ENCODE data around the gene VEZF1.

VEZF1 gene

DNA sequence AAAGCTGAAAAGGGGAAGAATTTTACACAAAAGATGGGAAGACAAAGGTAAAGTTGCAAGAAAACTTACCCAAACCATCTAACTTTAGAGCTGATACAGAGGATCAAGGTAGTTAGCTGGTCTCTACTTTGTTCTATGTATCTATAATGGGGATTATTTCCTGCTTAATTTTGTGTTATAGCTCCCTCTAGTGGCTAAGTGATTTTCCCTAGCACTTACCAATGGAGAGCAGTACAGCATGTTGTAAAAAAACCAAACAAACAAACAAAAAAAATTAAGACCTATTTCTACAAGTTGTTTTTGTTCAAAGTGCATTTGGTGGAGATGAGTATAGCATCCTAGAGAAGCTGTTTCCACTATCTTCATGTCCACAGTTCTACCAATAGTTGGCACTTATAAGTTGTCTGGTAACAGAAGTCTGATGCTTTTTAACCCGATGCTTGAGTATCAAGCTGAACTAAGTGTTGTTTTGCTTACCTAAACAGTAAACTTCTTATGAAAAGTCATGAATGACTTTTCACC, 11.5 kb upstream of the VEZF1 start:
- in situ Hi-C loops (cut with HindIII; ENCODE audit: low sequenced_read_pairs): loop anchor here (10.0 to 25.0 kb wide), 2 partner anchors 75 to 138 kb away; partner anchors contain the start of gene OR4D1

DNA sequence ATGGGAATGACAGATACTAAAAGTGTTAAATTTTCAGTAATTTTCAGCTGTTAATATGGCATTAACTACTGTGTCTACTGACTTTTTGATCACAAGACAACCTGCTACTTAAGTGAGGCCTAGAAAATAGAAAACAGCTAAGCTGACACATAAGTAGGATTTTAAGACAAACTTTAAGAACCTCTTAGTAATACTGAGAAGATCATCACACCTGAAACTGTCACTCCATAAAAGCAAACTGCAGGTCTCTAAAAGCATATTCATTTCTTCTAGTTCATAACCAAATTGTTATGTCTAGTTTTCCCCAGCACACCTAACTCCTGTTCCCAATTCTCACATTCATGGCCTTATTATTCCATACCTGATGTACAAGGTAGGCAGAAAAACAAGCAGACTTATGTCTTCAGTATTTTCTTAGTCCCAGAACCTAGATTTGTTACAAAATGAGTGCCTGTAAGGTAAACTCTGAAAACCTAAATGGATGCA, 11.0 kb upstream of the VEZF1 start:
- in situ Hi-C loops (cut with HindIII; ENCODE audit: low sequenced_read_pairs): loop anchor here (10.0 to 25.0 kb wide), 2 partner anchors 74 to 138 kb away; partner anchors contain the start of gene OR4D1

DNA sequence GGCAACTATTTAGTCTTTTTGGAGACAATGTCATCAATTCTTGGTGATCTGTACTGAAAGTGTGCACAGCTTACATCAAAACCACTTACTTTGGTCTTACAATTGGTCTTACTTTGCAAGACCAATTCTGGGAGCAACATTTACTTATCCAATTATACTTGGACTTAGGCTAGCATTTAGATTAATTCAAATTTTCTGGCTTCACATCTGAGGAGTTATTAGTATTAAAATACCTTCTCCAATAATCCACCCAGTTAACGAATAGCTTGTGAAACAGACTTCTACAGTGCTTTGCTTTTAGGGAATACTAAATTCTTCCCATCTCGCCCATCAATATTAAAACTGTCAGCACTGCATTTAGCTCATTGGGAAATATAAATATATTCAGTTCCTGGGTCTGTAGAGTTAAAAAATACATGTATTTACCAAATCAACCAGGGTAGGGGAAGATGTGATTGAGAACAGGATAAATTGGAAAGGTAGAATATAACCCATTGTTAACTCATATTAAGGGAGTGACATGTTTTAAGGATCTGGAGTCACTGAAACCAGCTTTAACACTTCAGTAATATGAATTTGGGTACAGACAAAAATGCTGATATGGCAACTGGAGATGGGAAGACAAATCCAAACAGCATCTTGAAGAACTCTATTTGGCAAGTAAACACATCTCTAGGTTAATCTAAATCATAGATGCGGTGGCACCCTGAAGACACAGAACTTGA, 9.2 kb upstream of the VEZF1 start:
- in situ Hi-C loops (cut with HindIII; ENCODE audit: low sequenced_read_pairs): loop anchor here (10.0 to 25.0 kb wide), 2 partner anchors 72 to 140 kb away; partner anchors contain the start of gene OR4D1

DNA sequence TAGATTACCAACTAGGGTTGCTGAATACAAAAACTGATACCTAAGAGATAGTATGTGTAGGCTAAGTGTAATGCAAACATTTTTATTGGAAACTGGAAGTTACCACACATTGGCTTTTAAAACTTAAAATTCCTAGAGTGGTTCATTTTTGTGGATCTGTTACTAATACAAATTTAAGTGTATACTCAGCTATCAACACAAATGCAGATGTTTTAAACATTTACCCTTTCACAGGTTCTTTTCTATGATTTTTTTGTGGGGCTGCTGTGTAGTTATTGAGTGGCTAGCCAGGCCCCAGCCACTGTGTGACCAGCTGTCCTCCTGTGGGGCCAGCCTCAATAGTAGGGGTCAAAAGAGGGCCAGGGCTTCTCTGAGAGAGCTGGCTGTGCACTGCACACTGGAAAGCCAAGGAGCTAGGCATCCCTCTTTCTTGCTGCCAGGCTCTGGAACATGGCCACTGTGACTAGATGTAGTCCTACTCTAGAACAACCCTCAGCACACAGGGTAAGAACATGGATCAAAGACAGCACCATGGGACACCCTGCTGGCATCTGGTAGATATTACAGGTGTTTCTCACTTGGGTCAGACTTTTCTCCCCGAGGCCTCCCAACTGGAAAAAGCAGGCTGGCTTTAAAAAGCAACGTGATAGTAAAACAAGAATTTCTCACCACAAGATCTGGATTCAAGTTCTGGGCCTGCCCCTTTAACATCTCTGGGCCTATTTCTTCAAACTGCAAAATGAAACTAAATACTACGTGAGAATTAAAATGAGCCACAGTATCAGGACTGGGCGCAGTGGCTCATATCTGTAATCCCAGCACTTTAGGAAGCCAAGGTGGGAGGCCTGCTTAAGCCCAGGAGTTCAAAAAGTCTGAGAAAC, 7.3 kb upstream of the VEZF1 start:
- in situ Hi-C loops (cut with HindIII; ENCODE audit: low sequenced_read_pairs): loop anchor here (10.0 to 25.0 kb wide), 2 partner anchors 71 to 142 kb away; partner anchors contain the start of gene OR4D1

DNA sequence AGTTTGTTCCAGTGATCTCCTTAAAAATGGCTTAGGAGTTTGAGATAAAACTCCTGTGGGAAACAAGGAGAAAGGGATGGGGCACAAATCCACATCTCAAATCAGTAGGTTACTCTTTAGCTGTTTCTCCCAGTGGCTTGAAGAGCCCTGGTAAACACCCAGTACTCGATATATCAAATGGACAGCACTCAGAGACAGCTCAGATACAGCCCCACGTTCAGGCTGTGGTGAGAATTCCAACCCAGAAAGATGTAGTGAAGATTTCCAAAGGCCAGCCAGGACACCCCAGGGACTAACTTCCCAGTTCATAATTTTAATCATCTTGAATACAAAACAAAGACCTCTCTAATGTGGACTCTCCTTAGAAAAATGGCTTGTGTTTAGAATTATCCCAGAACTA, 6.4 kb upstream of the VEZF1 start:
- in situ Hi-C loops (cut with HindIII; ENCODE audit: low sequenced_read_pairs): loop anchor here (5.0 to 25.0 kb wide), 3 partner anchors 70 to 143 kb away; partner anchors contain the start of gene OR4D1

DNA sequence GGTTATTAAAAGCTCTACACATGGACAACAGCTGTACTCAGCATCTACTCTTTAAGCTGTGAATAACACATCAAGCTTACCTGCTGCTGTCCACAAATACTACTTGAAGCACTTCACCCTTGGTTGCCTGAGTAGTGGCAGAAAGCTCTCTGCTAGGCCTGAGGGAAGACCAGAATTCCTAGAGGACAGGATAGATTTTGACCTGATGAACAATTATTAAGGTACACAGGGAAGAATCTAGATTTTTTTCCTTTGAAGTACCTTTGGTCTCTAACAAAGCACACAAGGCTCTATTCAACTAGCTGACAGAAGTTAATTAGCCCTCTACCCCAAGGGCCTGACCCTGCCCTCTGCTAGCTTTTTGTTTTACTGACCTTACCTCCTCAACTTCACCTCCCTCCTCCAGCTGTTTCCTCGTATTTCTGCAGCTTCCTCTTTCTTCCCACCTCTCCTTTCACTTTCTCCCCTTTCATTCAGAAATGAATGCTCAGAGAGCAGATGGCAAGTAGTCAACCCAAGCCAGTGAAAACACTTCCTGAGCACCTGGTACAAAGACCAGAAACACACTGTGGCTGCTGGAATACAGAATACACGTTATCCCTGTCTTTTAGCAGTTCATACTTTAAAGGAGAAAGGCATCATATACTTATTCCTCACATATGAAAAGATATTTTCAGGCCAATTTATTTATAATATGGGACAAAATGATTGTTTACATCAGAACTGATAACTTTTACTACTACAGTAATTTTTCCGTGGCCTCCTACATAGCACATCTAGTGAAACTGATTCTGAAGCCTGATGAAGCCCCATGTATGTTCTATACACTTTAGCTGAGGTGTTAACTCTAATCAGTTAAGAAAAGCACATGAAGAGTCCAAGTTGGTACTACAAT, 5.7 kb upstream of the VEZF1 start:
- in situ Hi-C loops (cut with HindIII; ENCODE audit: low sequenced_read_pairs): loop anchor here (5.0 to 25.0 kb wide), 3 partner anchors 69 to 144 kb away; partner anchors contain the start of gene OR4D1

DNA sequence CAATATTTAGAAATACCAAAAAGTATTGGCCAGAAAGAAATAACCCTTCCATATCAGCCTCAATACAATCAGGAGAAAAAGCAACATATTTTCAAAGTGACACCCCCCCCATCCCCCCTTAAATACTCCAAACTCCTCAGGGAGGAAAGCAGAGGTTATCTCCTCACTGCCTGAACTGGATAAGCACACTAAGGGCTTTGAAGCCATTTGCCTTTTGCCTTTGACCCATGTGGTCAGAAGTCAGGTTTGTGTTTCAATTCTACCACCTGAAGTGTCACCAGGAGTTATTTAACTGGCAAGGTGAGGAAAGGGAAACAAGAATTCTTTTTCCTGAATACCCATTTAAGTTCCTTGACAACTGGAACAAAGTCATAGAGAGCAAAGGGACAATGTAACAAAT, 3.5 kb upstream of the VEZF1 start:
- in situ Hi-C loops (cut with HindIII; ENCODE audit: low sequenced_read_pairs): loop anchor here (5.0 to 25.0 kb wide), 3 partner anchors 67 to 146 kb away; partner anchors contain the start of gene OR4D1

DNA sequence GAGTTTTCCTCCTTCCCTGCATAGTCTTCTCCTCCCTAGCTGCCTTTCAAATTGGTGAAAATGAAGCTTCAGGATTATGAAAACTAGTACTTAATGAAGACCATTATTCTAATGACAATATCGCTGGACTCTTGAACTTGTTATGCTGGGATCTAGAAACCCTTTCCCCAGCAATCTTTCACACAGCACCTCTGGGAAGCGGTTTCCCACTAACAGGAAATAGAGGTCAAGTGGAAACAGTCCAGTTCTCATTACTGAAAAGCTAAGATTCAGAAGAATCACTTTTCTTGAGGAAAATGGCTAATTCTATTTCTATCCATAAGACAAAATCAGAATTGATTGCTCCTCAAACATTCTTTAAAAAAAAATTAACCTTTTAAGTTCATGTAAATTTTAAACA, 2.0 kb upstream of the VEZF1 start:
- in situ Hi-C loops (cut with HindIII; ENCODE audit: low sequenced_read_pairs): loop anchor here (5.0 to 25.0 kb wide), 3 partner anchors 65 to 147 kb away; partner anchors contain the start of gene OR4D1

DNA sequence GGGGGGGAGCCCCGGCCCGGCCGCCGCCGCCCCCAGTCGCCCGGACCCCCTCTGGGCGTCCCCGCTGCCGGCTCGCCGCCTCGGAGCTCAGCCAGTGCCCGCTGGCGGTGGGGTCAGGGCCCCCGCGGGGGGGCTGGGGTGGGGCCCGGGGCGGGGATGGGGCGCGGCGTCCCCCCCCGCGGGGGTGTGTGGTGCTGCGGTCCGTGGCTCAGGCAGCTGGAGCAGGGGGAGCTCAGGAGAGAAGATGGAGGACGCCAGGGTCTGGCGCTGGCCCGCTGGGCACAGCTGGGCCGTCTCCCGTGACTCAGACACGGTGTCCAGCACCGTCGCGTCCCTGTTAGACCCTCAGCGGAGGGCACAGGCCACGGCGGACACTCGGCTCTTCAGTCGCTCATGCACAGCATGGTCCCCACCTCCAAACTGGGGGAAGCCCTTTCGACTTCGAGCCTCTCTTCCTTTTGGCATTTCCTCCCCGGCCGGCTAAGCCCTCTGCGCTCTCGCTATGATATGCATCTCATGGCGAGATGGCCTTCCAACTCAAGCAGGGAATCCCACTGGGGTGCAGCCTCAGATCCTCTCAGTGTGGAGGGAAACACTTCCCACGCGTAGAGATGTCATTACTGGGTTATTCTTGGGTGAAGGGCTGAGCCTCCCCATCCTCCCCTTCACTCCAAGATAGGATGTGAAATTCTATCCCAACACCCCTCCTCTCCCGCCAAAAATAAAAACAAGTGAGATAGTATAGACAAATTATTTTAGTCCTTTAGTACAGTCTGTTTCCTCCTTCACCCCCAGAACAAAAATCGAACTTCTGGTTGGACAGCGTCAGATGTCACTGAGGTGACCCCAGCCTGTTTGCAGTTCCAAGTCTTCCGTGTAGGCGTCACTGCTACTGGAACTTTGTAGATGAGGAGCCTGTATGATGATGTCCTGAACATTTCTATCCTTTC, 522 bp upstream of the VEZF1 start:
- in situ Hi-C loops (cut with HindIII; ENCODE audit: low sequenced_read_pairs): loop anchor here (25.0 kb wide), 1 partner anchor 149 kb away; the partner anchor contains the start of gene OR4D1

DNA sequence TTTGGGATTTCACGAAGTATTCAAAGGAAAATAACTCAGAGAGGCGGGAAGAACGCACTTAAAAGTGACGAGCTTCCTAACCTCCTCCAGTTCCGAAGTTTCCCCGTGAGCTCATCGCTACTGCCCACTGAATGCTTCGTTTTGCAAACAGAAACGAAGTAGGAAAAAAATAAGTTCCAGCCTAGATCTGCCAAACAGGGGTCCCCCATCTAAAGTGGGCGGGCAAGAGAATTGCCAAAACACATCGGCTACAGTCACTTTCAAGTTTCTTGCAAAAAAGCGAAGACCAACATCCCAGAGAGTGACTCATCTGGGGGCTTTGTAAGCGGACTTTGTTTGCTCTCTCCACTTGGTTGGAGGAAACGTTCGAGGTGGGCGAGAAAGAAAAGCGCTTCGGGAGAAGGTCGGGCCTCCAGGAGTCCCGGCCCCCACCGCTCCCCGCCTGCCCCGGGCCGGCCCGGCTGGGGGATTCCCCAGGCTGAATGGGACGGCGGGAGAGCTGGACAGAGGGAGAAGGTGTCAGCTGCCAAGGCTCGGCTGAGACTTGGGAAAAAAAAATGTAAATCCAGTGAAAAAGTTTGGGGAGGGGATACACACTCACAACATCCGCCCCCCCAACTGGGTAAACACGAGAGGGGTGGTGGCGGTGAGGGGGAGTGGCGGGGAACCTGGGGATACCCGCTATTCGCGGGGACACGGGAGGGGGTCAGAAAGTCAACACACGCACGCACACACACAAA, 1.0 kb downstream of the VEZF1 start:
- in situ Hi-C loops (cut with HindIII; ENCODE audit: low sequenced_read_pairs): loop anchor here (25.0 kb wide), 1 partner anchor 150 kb away; the partner anchor contains the start of gene OR4D1

DNA sequence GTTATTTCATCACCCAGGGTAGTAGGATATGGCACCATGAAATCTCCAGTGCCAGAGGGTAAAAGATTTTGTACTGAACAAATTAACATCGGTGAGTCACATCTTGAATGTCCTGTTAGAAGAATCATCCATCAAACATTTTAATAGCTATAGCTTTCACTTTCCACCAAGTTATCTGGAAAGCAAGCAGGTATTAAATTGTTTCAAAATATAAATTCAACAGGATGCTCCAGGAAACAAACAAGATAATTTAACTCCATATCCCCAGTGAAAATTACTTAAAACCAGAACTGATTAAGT, 2.4 kb downstream of the VEZF1 start:
- in situ Hi-C loops (cut with HindIII; ENCODE audit: low sequenced_read_pairs): loop anchor here (25.0 kb wide), 1 partner anchor 152 kb away; the partner anchor contains the start of gene OR4D1

DNA sequence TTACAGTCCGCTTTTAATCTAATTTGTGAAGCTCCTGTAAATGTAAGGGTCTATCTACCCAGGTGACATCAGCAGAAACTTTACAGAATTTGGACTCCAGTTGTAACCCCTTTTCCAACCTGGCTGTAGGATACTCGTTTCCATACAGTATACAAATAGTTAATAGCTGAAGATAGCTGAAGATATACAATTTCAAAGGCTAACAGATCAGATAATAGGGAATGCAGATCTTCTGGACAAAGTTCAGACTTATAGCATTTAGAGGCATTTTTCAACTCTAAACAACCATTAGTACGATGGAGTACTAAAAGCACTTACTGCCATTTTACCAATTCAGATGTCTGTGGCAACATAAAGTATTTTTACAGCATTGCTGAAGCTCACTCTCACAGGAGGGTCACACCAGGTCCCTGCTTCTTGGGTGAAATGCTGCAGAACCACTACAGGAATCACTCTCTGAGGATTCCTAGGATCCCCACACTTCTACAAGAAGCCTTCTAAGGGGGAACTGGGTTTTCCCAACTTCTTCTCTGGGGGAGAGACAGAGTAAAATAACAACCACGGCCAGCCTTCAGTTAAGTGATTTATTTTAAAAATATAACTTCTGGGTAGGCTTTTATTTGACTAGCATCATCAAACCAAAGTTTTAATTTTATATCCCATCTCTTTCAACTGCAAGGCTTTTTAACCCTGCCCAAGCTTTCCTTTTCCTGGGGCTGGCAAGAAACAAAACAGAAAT, 2.9 kb downstream of the VEZF1 start:
- in situ Hi-C loops (cut with HindIII; ENCODE audit: low sequenced_read_pairs): loop anchor here (25.0 kb wide), 1 partner anchor 152 kb away; the partner anchor contains the start of gene OR4D1

DNA sequence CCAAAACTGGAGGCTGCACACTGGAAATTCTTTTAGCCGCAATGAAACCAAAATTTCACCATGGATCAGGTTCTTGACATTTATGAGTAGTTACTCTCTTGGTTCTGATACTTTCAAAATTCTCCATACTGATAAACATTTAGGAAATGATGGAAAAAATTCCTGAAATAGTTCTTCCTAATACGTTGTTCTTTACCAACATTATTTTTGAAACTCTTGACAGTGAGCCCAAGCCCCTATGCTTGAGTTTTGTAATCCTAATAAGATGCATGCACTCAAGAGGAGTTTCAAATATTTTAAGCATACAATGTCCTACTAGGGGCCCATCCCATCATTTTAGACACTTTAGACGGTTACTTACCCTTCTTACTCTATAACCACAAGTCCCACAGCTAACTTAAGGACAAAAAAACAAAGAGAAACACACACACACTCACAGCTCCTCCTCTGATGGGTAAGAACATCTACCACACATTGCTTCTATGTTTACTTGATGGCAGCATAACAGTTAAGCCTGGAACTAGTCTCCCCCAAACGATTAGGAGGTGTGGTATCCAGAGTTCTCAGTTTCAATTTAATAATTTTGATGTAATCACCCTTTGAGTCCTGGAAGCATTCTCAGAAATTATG, 3.7 kb downstream of the VEZF1 start:
- in situ Hi-C loops (cut with HindIII; ENCODE audit: low sequenced_read_pairs): loop anchor here (25.0 kb wide), 1 partner anchor 153 kb away; the partner anchor contains the start of gene OR4D1

DNA sequence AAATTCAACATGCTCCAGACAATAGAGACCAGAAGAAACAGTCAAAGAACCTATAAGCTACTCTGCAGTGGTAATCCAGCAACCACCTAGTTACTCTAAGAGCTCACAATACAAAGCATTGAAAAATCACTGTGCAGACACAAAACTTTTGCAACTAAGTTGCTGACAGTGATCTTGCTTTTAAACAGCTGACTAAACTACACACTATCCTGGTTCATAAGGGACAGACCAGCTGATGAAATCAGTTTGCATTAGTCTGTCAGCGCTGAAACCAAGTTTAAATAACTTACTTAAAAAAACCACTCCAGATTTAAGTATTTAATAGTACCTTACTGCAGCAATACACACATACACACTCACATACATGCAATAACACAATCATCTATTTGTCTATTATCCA, 4.6 kb downstream of the VEZF1 start:
- in situ Hi-C loops (cut with HindIII; ENCODE audit: low sequenced_read_pairs): loop anchor here (25.0 kb wide), 1 partner anchor 154 kb away; the partner anchor contains the start of gene OR4D1

DNA sequence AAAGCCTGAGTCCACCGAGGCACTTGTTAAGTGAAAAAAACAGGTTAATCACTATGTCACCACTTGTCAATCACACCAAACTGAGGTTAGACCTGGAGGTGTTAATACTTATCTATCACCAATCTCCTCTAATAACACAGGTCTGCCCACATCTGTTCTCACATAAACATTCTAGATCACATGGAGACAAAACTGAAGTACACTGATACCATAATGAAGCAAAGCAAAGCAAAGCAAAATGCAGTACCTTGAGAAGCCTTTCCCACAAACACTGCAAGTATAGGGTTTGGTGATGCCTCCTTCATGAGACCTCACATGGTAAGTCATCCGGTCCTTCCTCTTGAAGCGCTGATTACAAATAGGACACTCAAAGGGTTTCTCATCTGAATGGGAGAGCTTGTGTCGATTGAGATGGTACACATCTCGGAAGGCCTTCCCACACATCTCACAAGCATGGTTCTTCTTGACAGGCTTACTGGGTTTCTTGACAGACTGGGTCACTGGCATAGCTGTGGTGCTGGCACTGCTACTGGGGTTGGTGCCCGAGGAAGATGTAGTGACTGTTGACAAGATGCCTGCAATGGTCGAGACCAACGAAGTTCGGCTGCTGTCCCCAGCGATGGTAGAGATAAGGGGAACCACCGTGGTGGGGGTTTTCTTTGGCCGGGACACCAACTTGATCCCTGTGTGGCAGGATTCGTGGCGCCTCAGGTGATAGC, 5.4 kb downstream of the VEZF1 start:
- in situ Hi-C loops (cut with HindIII; ENCODE audit: low sequenced_read_pairs): loop anchor here (25.0 kb wide), 1 partner anchor 155 kb away; the partner anchor contains the start of gene OR4D1

DNA sequence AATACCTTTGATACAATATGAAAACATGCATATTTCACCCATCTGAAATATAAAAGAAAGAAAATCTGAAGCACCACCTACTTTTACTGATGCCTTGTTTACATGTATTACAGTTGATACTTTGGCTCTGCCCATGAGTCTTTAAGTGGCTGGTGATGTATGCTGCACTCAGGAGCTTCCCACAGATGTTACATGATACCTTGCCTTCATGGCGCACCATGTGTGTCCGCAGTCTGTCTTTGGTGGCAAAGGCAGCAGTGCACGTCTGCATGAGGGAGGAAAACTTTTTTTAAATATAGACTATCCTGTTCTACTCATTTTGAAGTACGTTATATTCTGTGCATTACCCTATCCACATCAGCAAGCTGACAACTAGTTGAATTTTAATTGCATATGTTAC, 7.5 kb downstream of the VEZF1 start:
- in situ Hi-C loops (cut with HindIII; ENCODE audit: low sequenced_read_pairs): loop anchor here (25.0 kb wide), 1 partner anchor 157 kb away; the partner anchor contains the start of gene OR4D1

All from DLD1 (cell line).